Vagina (tissue), 2 donors: ENCODE measurements around the gene C2orf42. TPM values are rescaled to one million over a fixed set of nuclear protein-coding genes. Genes with fewer than 3 reads are reported as not detected.

Source experiments
- DNase-seq, 2 donors: peaks; one replicate each; pipeline ENCODE4 v3.0.0-alpha.2; 2017; ENCODE audit errors: extremely low spot score in 2 of 2
- H3K27ac ChIP-seq: fragments of 200-600 bp; sonication (generic); one replicate; pipeline ENCODE4 v1.5.1; 2019
- H3K27me3 ChIP-seq: fragments of 200-600 bp; sonication (generic); one replicate; pipeline ENCODE4 v1.5.1; 2019
- H3K36me3 ChIP-seq, 2 donors: fragments of 200-600 bp; sonication (generic); one replicate each; pipeline ENCODE4 v1.5.1; 2017 to 2019
- H3K4me1 ChIP-seq: fragments of 200-600 bp; sonication (generic); one replicate; pipeline ENCODE4 v1.5.1; 2019
- H3K4me3 ChIP-seq, 2 donors: fragments of 200-600 bp; sonication (generic); 1 replicate in 1 of 2; 2 replicates in 1 of 2; pipeline ENCODE4 v1.5.1; 2016 to 2019
- H3K9me3 ChIP-seq: fragments of 200-600 bp; sonication (generic); one replicate; pipeline ENCODE4 v1.5.1; 2019
- CTCF ChIP-seq, 3 experiments: fragments of 450-650 bp in 2 of 3; fragments of 200-600 bp in 1 of 3; sonication (generic) in 1 of 3; IDR thresholded peaks; one replicate each; pipeline ENCODE4 v1.5.1; 2017 to 2019; ENCODE audit warnings: antibody characterized with exemption in 3 of 3, mild to moderate bottlenecking in 2 of 3, moderate library complexity in 2 of 3
- POLR2A ChIP-seq, 2 donors: fragments of 450-650 bp; IDR thresholded peaks; one replicate each; pipeline ENCODE4 v1.6.1; 2017; ENCODE audit warnings: antibody characterized with exemption in 2 of 2, mild to moderate bottlenecking in 2 of 2, moderate library complexity in 2 of 2
- POLR2AphosphoS5 ChIP-seq, 2 donors: sonication (generic); formaldehyde crosslinking; IDR thresholded peaks; one replicate each; pipeline ENCODE4 v1.9.0; 2017; ENCODE audit warnings: antibody characterized with exemption in 2 of 2, mild to moderate bottlenecking in 2 of 2, low read depth in 1 of 2; ENCODE audit not compliant: insufficient read depth in 1 of 2
- intact Hi-C: fragments of 100-400 bp; cut with DNase I; formaldehyde crosslinking; loops from one replicate; pipeline ENCODE4 v1.15.1; 2023
- total RNA-seq: library from RNA; depleted of rRNA; stranded (reverse); fragments of >200 nt; gene quantifications from one replicate; pipeline ENCODE4 v1.2.3, GENCODE V29; 2016

Gene C2orf42
- total RNA-seq, 1 donor from 2014 or later, result 17.4 TPM

GRCh38 chr2:70145851-70146739 is 44.7 kb downstream of the C2orf42 start:
- Histone ChIP-seq H3K4me3 (no peak overlapping the region), H3K9me3 (no peaks in the 10 kb centered on the region), H3K27ac (no peak overlapping the region), H3K27me3 (no peaks in the 10 kb centered on the region), H3K36me3 (peaks cover 0 to 11% of the 10 kb centered on the region in 2 donors), H3K4me1 (peaks cover 15% of the 10 kb centered on the region)
- no peak for TF ChIP-seq POLR2AphosphoS5 (IDR thresholded peaks at IDR 0.05; ENCODE audit: insufficient read depth in 1 of 2, low read depth in 1 of 2)
- no peak for DNase-seq
- intact Hi-C loops, result no loop called here

- Histone ChIP-seq H3K27me3 (no peaks in the 10 kb centered on the region), H3K4me3 (no peak overlapping the region), H3K9me3 (no peaks in the 10 kb centered on the region), H3K36me3 (peaks cover 0 to 11% of the 10 kb centered on the region in 2 donors), H3K27ac (no peak overlapping the region), H3K4me1 (peaks cover 21% of the 10 kb centered on the region)
- intact Hi-C loops, result no loop called here
- DNase-seq, result no peak
- TF ChIP-seq CTCF (IDR thresholded peaks at IDR 0.05) (no peak), POLR2AphosphoS5 (IDR thresholded peaks at IDR 0.05; ENCODE audit: insufficient read depth in 1 of 2, low read depth in 1 of 2) (no peak), POLR2A (IDR thresholded peaks at IDR 0.05) (no peak)
These were observed 45.7 kb downstream of the C2orf42 start for GRCh38 chr2:70145144-70145490.

- intact Hi-C loops, result no loop called here
- Histone ChIP-seq H3K9me3 (no peaks in the 10 kb centered on the region), H3K4me3 (no peak overlapping the region), H3K4me1 (peaks cover 21% of the 10 kb centered on the region), H3K27ac (peak overlapping the region; percentile 99), H3K36me3 (peaks cover 0 to 5% of the 10 kb centered on the region in 2 donors), H3K27me3 (no peaks in the 10 kb centered on the region)
- DNase-seq, result no peak
- no peak for TF ChIP-seq POLR2A (IDR thresholded peaks at IDR 0.05)
- no peak for TF ChIP-seq POLR2AphosphoS5 (IDR thresholded peaks at IDR 0.05; ENCODE audit: insufficient read depth in 1 of 2, low read depth in 1 of 2)
- TF ChIP-seq CTCF (IDR thresholded peaks at IDR 0.05), result no peak
These were observed 46.2 kb downstream of the C2orf42 start for GRCh38 chr2:70144443-70145143.

GRCh38 chr2:70143314-70144150 is 47.3 kb downstream of the C2orf42 start:
- no peaks in the 10 kb centered on the region for H3K27me3 ChIP-seq
- intact Hi-C loops, result no loop called here
- DNase-seq, result no peak
- no peaks in the 10 kb centered on the region for H3K36me3 ChIP-seq
- H3K4me1 ChIP-seq, result peaks cover 21% of the 10 kb centered on the region
- H3K27ac ChIP-seq, result peak overlapping the region; percentile 99
- H3K9me3 ChIP-seq, result no peaks in the 10 kb centered on the region
- peak in 1 of 2 donors; percentile 26 for TF ChIP-seq POLR2A (IDR thresholded peaks at IDR 0.05)
- no peak for TF ChIP-seq POLR2AphosphoS5 (IDR thresholded peaks at IDR 0.05; ENCODE audit: insufficient read depth in 1 of 2, low read depth in 1 of 2)
- TF ChIP-seq CTCF (IDR thresholded peaks at IDR 0.05), result no peak
- H3K4me3 ChIP-seq, result peak overlapping the region; percentile 31 to 71
